ENCODE measurements around the gene PRKCG.

PRKCG gene

GRCh38 chr19:53908935-53909415 lies 27.0 kb downstream of the PRKCG start, which contains the start of gene CACNG7:
Gene CACNG7 (plus strand): TSS chr19:53909278. CDS start chr19:53912832, 3,554 bp downstream.
- TF ChIP-seq NFIC (IDR thresholded peaks at IDR 0.05) (no peak), REST (IDR thresholded peaks at IDR 0.05; ENCODE audit: low read depth) (no peak)

- no peak for TF ChIP-seq MAX (IDR thresholded peaks at IDR 0.05)
- no peak for TF ChIP-seq YY1 (IDR thresholded peaks at IDR 0.05; ENCODE audit: low read depth)
- no peak for TF ChIP-seq ZBTB7A (IDR thresholded peaks at IDR 0.05; ENCODE audit: low read depth)
- TF ChIP-seq USF1 (IDR thresholded peaks at IDR 0.05): no peak
- no peak for TF ChIP-seq FOXM1 (IDR thresholded peaks at IDR 0.05; ENCODE audit: borderline replicate concordance, low read depth)
- no peak for TF ChIP-seq CREB1 (IDR thresholded peaks at IDR 0.05; ENCODE audit: low read depth)
- no peak for TF ChIP-seq EGR1 (IDR thresholded peaks at IDR 0.05)
- TF ChIP-seq TEAD4 (IDR thresholded peaks at IDR 0.05): no peak
- no peak for TF ChIP-seq RAD21 (IDR thresholded peaks at IDR 0.05; ENCODE audit: low read depth)
- no peak for TF ChIP-seq REST (IDR thresholded peaks at IDR 0.05; ENCODE audit: low read depth)
- TF ChIP-seq EP300 (IDR thresholded peaks at IDR 0.05; ENCODE audit: borderline replicate concordance): no peak
- no peak for TF ChIP-seq TAF1 (IDR thresholded peaks at IDR 0.05; ENCODE audit: low read depth)
Observed at GRCh38 chr19:53909471-53910169, 27.6 kb downstream of the PRKCG start.

- TF ChIP-seq FOXM1 (IDR thresholded peaks at IDR 0.05; ENCODE audit: borderline replicate concordance, low read depth) (no peak), MAX (IDR thresholded peaks at IDR 0.05) (no peak), CREB1 (IDR thresholded peaks at IDR 0.05; ENCODE audit: low read depth) (no peak), EP300 (IDR thresholded peaks at IDR 0.05; ENCODE audit: borderline replicate concordance) (no peak), NFIC (IDR thresholded peaks at IDR 0.05) (no peak), CEBPB (IDR thresholded peaks at IDR 0.05) (no peak)
Observed at GRCh38 chr19:53910170-53910518, 28.1 kb downstream of the PRKCG start.

GRCh38 chr19:53912653-53913052 lies 30.7 kb downstream of the PRKCG start:
- no peak for TF ChIP-seq EP300 (IDR thresholded peaks at IDR 0.05; ENCODE audit: borderline replicate concordance)
- TF ChIP-seq CREB1 (IDR thresholded peaks at IDR 0.05; ENCODE audit: low read depth): no peak
- TF ChIP-seq MAX (IDR thresholded peaks at IDR 0.05): no peak
- TF ChIP-seq FOXM1 (IDR thresholded peaks at IDR 0.05; ENCODE audit: borderline replicate concordance, low read depth): no peak
- no peak for TF ChIP-seq USF1 (IDR thresholded peaks at IDR 0.05)
- no peak for TF ChIP-seq EGR1 (IDR thresholded peaks at IDR 0.05)
- no peak for TF ChIP-seq RAD21 (IDR thresholded peaks at IDR 0.05; ENCODE audit: low read depth)
- TF ChIP-seq CEBPB (IDR thresholded peaks at IDR 0.05): no peak

GRCh38 chr19:53915000-53915399 lies 33.0 kb downstream of the PRKCG start:
- no peak for TF ChIP-seq CREB1 (IDR thresholded peaks at IDR 0.05; ENCODE audit: low read depth)
- TF ChIP-seq ZBTB7A (IDR thresholded peaks at IDR 0.05; ENCODE audit: low read depth): no peak
- no peak for TF ChIP-seq RAD21 (IDR thresholded peaks at IDR 0.05; ENCODE audit: low read depth)
- TF ChIP-seq CEBPB (IDR thresholded peaks at IDR 0.05): no peak
- no peak for TF ChIP-seq NFIC (IDR thresholded peaks at IDR 0.05)
- TF ChIP-seq TEAD4 (IDR thresholded peaks at IDR 0.05): no peak
- no peak for TF ChIP-seq REST (IDR thresholded peaks at IDR 0.05; ENCODE audit: low read depth)
- no peak for TF ChIP-seq FOXM1 (IDR thresholded peaks at IDR 0.05; ENCODE audit: borderline replicate concordance, low read depth)

Data from Ishikawa (cell line).